Measurements from ENCODE around the gene RBL1.
"Not testable (repeated sequence)": the region's sequence is repeated elsewhere in the genome, so short reads cannot be mapped to it uniquely, and the experiment has no call there.

Gene RBL1

GRCh38 chr20:37075932-37076685 lies 19.7 kb downstream of the RBL1 start:
- no peak for DNase-seq (ENCODE audit: low spot score)

GRCh38 chr20:37072293-37073196 lies 23.3 kb downstream of the RBL1 start:
- no peak for DNase-seq (ENCODE audit: low spot score)

DNA sequence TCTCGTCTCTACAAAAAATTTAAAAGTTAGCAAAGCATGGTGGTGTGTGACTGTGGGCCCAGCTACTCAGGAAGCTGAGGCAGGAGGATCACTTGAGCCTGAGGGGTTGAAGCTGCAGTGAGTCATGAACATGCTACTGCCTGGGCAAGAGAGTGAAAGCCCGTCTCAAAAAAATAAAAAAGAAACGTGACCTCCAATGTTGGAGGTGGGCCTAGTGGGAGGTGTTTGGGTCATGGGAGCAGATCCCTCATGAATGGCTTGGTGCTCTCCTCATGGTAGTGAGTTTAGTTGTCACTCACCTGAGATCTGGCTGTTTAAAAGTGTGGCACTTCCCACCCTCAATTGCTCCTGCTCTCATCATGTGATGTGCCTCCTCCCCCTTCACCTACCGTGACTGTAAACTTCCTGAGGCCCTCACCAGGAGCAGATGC lies 24.3 kb downstream of the RBL1 start:
- no peak for DNase-seq (ENCODE audit: low spot score)

- not testable (repeated sequence) for DNase-seq (ENCODE audit: low spot score)
Measured at GRCh38 chr20:37069563-37069962, 26.2 kb downstream of the RBL1 start.

DNA sequence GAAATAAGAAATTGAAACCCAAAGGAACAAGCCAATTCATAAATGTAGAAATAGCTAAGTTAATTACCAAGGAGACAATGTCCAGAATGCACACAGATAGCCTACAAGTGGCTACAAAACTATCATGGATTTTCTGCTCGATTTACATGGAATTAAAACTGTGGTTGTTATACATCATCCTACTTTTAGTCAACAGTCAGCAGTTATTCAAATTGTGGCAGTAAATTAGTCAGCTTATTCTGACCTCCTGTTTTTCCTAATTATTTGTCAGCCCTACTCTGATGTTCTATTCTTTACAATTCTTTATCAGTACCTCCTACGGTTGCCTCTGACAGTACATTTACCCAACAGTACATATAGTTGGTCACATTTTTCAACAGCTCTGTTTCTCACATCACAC lies 29.6 kb downstream of the RBL1 start:
- no peak for DNase-seq (ENCODE audit: low spot score)

GRCh38 chr20:37055276-37055675 lies 40.5 kb downstream of the RBL1 start:
- no peak for DNase-seq (ENCODE audit: low spot score)

DNA sequence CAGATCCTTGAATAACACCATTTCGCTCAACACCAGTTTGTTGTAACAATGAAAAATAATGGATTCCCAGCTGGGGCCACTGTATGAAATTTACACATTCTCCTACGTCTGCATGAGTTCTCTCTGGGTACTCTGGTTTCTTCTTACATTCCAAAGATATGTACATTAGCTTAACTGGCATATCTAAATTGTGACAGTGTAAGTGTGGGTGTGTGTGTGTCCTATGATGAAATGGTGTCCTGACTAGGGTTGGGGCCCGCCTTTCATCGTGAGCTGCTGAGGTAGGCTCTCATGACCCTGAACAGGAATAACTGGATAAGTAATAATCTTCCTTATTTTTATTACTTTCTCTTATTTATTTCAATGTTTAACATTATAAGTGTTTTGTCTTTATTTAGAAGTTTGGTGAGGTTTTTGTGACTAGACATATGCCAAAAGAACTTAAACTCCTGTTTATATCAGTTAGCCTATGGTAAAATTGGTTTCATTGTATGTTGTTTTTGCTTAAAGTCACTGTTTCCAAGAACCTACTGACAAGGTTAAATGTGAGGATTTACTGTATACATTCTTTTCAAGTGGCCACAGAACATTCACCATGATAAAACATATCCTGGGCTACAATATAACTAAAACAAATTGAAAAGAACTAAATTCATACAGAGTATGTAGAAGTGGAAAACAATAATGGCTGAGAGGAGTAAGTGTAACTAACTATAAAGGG lies 42.4 kb downstream of the RBL1 start:
- no peak for DNase-seq (ENCODE audit: low spot score)

DNA sequence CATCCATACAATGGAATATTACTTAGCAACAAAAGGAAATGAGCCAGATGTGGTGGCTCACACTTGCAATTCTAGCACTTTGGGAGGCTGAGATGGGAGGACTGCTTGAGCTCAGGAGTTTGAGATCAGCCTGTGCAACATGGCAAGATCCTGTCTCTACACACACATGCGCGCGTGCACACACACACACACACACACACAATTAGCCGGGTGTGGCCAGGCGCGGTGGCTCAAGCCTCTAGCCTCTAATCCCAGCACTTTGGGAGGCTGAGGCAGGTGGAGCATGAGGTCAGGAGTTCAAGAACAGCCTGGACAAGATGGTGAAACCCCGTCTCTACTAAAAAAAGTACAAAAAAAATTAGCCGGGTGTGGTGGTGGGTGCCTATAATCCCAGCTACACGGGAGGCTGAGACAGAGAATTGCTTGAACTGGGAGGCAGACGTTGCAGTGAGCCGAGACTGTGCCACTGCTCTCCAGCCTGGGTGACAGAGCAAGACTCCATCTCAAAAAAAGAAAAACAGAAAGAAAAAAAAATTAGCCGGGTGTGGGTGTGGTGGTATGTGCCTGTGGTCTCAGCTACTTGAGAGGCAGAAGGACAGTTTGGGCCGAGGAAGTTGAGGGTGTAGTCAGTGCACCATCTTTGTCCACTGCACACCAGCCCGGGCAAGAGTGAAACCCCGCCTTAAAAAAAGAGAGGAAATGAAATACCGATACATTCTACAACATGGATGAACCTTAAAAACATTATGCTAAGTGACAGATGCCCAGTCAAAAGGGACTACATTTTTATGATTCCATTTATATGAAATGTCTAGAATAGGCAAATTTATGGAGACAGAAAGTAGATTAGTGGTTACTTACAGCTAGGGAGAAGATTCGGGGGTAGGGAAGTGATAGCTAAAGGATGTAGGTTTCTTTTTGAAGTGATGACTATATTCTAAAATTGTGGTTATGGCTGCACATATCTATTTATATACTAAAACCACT lies 52.5 kb downstream of the RBL1 start:
- no peak for DNase-seq (ENCODE audit: low spot score)

- not testable (repeated sequence) for DNase-seq (ENCODE audit: low spot score)
Measured at GRCh38 chr20:37039366-37039765, 56.4 kb downstream of the RBL1 start.

- DNase-seq (ENCODE audit: low spot score), result no peak
Measured at GRCh38 chr20:37032077-37032476, 63.7 kb downstream of the RBL1 start.

DNA sequence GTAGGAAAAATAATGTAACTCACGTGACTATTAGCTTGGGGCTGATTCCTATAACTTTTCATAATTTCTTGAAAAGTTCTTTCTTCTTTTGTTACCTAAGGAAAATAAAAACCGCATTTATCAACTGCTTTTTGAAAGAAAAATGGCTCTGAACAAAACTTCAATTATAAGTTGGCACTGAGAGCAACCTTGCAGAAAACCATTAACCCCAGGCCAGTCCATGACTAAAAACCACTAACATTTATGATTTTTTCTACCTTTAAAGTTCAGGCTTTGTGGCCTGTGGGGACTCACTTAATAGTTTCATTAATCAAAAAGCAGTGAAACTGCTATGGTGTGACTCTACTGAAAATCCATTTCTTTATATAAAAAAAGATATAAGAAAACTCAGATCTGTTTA lies 75.2 kb downstream of the RBL1 start:
- DNase-seq (ENCODE audit: low spot score), result no peak

DNA sequence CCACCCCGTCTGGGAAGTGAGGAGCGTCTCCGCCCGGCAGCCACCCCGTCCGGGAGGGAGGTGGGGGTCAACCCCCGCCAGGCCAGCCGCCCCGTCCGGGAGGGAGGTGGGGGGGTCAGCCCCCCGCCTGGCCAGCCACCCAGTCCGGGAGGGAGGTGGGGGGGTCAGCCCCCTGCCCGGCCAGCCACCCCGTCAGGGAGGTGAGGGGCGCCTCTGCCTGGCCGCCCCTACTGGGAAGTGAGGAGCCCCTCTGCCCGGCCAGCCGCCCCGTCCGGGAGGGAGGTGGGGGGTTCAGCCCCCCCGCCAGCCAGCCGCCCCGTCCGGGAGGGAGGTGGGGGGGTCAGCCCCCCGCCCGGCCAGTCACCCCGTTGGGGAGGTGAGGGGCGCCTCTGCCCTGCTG lies 83.2 kb downstream of the RBL1 start:
- DNase-seq (ENCODE audit: low spot score), result not testable (repeated sequence)

GRCh38 chr20:37011858-37012257 lies 83.9 kb downstream of the RBL1 start:
- not testable (repeated sequence) for DNase-seq (ENCODE audit: low spot score)

GRCh38 chr20:37011147-37011546 lies 84.7 kb downstream of the RBL1 start:
- no peak for DNase-seq (ENCODE audit: low spot score)

GRCh38 chr20:37007898-37008649 lies 87.7 kb downstream of the RBL1 start:
- peak; percentile 53 for DNase-seq (ENCODE audit: low spot score)

DNA sequence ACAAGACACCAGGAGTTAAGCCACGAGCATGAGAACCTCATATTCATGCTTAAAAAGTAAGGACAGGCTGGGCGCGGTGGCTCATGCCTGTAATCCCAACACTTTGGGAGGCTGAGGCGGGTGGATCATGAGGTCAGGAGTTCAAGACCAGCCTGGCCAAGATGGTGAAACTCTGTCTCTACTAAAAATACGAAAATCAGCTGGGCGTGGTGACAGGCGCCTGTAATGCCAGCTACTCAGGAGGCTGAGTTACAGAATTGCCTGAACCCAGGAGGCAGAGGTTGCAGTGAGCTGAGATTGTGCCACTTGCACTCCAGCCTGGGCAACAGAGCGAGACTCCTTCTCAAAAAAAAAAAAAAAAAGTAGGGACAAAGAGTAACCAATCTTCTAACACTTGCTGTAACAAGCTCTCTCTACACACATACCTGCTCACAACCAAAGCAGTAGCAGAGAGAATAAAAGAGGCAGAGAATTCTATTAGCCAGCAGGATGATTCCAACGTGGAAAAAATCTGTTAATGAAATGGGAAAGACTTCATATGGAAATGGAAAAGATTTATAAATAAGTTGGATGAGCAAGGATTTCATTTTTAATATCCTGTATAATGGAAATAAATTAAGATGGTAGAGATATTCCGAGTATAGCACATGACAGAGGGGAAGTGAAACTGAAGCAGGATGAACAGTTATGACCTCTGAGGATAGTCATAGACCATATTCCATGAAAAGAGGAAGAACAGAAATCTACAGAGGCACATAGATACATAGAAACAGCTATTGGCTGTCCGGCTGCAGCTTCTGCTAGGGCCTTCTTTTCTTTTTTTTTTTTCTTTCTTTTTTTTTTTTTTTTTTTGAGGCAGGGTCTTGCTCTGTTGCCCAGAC lies 90.5 kb downstream of the RBL1 start:
- DNase-seq (ENCODE audit: low spot score), result not testable (repeated sequence)

DNA sequence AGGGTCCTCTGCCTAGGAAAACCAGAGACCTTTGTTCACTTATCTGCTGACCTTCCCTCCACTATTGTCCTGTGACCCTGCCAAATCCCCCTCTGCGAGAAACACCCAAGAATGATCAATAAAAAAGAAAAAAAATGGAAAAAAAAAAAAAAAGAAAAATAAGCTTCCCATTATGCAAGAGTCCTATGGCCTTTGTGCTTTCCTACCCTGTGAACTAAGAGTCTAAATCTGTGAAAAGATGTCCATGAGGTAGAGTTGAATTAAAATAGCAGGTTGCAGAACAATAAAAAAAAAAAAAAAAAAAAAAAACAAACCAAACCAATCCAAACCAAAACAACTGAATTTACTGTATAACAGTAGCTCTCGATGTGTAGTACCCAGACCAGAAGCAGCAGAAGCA lies 94.2 kb downstream of the RBL1 start:
- not testable (repeated sequence) for DNase-seq (ENCODE audit: low spot score)

- not testable (repeated sequence) for DNase-seq (ENCODE audit: low spot score)
Measured at GRCh38 chr20:37000171-37000570, 95.6 kb downstream of the RBL1 start.

GRCh38 chr20:36998652-36999051 lies 97.1 kb downstream of the RBL1 start:
- no peak for DNase-seq (ENCODE audit: low spot score)
